Gastrocnemius medialis (tissue), 4 donors: Measurements from ENCODE around the gene ANKRD65. TPM values are rescaled to one million over a fixed set of nuclear protein-coding genes. Genes with fewer than 3 reads are reported as not detected.
"Not testable (repeated sequence)": the region's sequence is repeated elsewhere in the genome, so short reads cannot be mapped to it uniquely, and the experiment has no call there.

Experiments used
- ATAC-seq, 2 donors: fragments of 150-250 bp; one replicate each; pipeline ENCODE4 v1.9.1; 2016
- DNase-seq, 2 donors: peaks; one replicate each; pipeline ENCODE4 v3.0.0-alpha.2; 2019
- H3K27ac ChIP-seq, 4 donors: fragments of 200-600 bp; sonication (generic); 1 replicate in 1 of 4; 2 replicates in 3 of 4; pipeline ENCODE4 v1.5.1; 2016 to 2018; ENCODE audit warnings: mild to moderate bottlenecking in 2 of 4, moderate library complexity in 1 of 4
- H3K27me3 ChIP-seq, 3 donors: fragments of 200-600 bp; sonication (generic) in 2 of 3; 1 replicate in 1 of 3; 2 replicates in 2 of 3; pipeline versions ENCODE4 v1.5.1 to v1.6.0; 2016 to 2019; ENCODE audit warnings: mild to moderate bottlenecking in 1 of 3, moderate library complexity in 1 of 3
- H3K36me3 ChIP-seq, 2 donors: fragments of 200-600 bp; sonication (generic) in 1 of 2; one replicate each; pipeline ENCODE4 v1.5.1; 2017 to 2018
- H3K4me1 ChIP-seq, 2 donors: fragments of 200-600 bp; sonication (generic) in 1 of 2; one replicate each; pipeline ENCODE4 v1.5.1; 2016 to 2017; ENCODE audit warnings: mild to moderate bottlenecking in 2 of 2
- H3K4me3 ChIP-seq, 4 donors: fragments of 200-600 bp; sonication (generic) in 3 of 4; 1 replicate in 1 of 4; 2 replicates in 3 of 4; pipeline ENCODE4 v1.5.1; 2016 to 2019; ENCODE audit warnings: mild to moderate bottlenecking in 2 of 4
- H3K9me3 ChIP-seq, 3 donors: fragments of 200-600 bp; sonication (generic) in 2 of 3; 1 replicate in 1 of 3; 2 replicates in 2 of 3; pipeline ENCODE4 v1.5.1; 2016 to 2019
- POLR2A ChIP-seq, 2 donors: fragments of 450-650 bp; IDR thresholded peaks; one replicate each; pipeline ENCODE4 v1.6.1; 2017; ENCODE audit warnings: antibody characterized with exemption in 2 of 2, mild to moderate bottlenecking in 2 of 2, moderate library complexity in 2 of 2
- in situ Hi-C, 4 donors: fragments of 200-750 bp; cut with MboI; loops; one replicate each; pipeline versions ENCODE4 v1.15.0 to v1.8.0; 2017; ENCODE audit warnings: low sequenced_read_pairs in 4 of 4
- intact Hi-C: fragments of 100-400 bp; cut with DNase I; formaldehyde crosslinking; loops from one replicate; pipeline ENCODE4 v1.15.1; 2023; ENCODE audit warnings: low total_unique reads
- total RNA-seq, 4 donors: library from RNA; depleted of rRNA; stranded (reverse); fragments of >200 nt; gene quantifications; one replicate each; pipeline versions ENCODE4 v1.1.0 to v1.2.3, GENCODE V29; 2016
- TF ChIP-seq, protein P1 (sequence below), 5 experiments: fragments of 450-650 bp in 3 of 5; fragments of 200-600 bp in 2 of 5; sonication (generic) in 2 of 5; IDR thresholded peaks in 4 of 5; conservative IDR thresholded peaks in 1 of 5; 1 replicate in 4 of 5; 2 replicates in 1 of 5; pipeline ENCODE4 v1.5.1; 2016 to 2019; ENCODE audit warnings: antibody characterized with exemption in 5 of 5, mild to moderate bottlenecking in 3 of 5, moderate library complexity in 3 of 5

Gene ANKRD65
- total RNA-seq, 4 donors from 2014 or later, result 0.16 to 1.8 (median 1.3) TPM

DNA sequence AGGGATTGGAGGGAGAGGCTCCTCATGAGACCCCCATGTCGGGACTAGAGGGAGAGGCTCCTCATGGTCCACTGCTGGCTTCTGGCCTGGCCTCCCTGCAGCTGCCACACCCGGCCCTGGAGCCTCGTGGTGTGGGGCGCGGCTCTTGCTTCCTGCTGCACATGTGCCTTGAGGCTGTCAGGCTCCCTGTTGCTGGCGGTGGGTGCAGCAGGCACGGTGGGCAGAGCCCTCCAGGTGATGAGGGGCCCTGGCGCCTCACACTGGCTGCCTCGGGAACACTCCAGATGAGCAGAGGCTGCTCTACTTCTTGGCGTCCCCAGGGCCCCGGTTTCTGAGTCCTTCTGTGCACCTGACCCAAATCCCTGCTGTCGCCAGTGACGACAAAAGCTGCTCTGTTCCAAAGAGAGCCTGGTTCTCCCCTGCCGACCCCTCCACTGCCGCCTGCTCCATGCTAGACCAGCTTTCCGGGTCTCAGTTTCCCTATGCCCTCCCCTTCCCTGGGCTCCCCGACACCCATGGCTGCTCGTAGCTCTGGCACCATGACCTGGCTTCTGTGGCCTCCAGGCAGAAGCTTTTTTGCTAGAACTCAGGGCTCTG lies 40.7 kb upstream of the ANKRD65 start:
- no peak for DNase-seq
- Histone ChIP-seq H3K4me1 (no peaks in the 10 kb centered on the region), H3K27me3 (no peaks in the 10 kb centered on the region), H3K4me3 (no peak overlapping the region), H3K36me3 (no peaks in the 10 kb centered on the region), H3K9me3 (no peaks in the 10 kb centered on the region), H3K27ac (no peak overlapping the region)
- ATAC-seq, result no peak
- intact Hi-C loops (no loop called here), in situ Hi-C loops (no loop called here)
- TF ChIP-seq, protein P1, sequence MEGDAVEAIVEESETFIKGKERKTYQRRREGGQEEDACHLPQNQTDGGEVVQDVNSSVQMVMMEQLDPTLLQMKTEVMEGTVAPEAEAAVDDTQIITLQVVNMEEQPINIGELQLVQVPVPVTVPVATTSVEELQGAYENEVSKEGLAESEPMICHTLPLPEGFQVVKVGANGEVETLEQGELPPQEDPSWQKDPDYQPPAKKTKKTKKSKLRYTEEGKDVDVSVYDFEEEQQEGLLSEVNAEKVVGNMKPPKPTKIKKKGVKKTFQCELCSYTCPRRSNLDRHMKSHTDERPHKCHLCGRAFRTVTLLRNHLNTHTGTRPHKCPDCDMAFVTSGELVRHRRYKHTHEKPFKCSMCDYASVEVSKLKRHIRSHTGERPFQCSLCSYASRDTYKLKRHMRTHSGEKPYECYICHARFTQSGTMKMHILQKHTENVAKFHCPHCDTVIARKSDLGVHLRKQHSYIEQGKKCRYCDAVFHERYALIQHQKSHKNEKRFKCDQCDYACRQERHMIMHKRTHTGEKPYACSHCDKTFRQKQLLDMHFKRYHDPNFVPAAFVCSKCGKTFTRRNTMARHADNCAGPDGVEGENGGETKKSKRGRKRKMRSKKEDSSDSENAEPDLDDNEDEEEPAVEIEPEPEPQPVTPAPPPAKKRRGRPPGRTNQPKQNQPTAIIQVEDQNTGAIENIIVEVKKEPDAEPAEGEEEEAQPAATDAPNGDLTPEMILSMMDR (IDR thresholded peaks at IDR 0.05 in 4 of 5, conservative IDR thresholded peaks at IDR 0.05 in 1 of 5), result no peak
- no peak for TF ChIP-seq POLR2A (IDR thresholded peaks at IDR 0.05)

GRCh38 chr1:1460540-1461130 lies 39.6 kb upstream of the ANKRD65 start:
- TF ChIP-seq, protein P1 (IDR thresholded peaks at IDR 0.05 in 4 of 5, conservative IDR thresholded peaks at IDR 0.05 in 1 of 5), result no peak
- no peak for TF ChIP-seq POLR2A (IDR thresholded peaks at IDR 0.05)
- intact Hi-C loops, result no loop called here
- in situ Hi-C loops, result no loop called here
- H3K27me3 ChIP-seq, result no peaks in the 10 kb centered on the region
- no peak for DNase-seq
- H3K27ac ChIP-seq, result no peak overlapping the region
- no peak overlapping the region for H3K4me3 ChIP-seq
- ATAC-seq, result no peak
- no peaks in the 10 kb centered on the region for H3K9me3 ChIP-seq
- no peaks in the 10 kb centered on the region for H3K4me1 ChIP-seq
- no peaks in the 10 kb centered on the region for H3K36me3 ChIP-seq

GRCh38 chr1:1459711-1460110 lies 38.6 kb upstream of the ANKRD65 start:
- DNase-seq, in situ Hi-C loops, H3K36me3 ChIP-seq, H3K9me3 ChIP-seq, H3K27ac ChIP-seq, H3K4me1 ChIP-seq, H3K4me3 ChIP-seq, ATAC-seq, H3K27me3 ChIP-seq, intact Hi-C loops: not testable (repeated sequence)

- H3K27me3 ChIP-seq, H3K36me3 ChIP-seq, H3K4me1 ChIP-seq, H3K27ac ChIP-seq, H3K4me3 ChIP-seq, intact Hi-C loops, ATAC-seq, DNase-seq, H3K9me3 ChIP-seq, in situ Hi-C loops: not testable (repeated sequence)
Observed at GRCh38 chr1:1459156-1459555, 38.1 kb upstream of the ANKRD65 start.

GRCh38 chr1:1456683-1457255 lies 35.7 kb upstream of the ANKRD65 start:
- H3K4me3 ChIP-seq, H3K36me3 ChIP-seq, intact Hi-C loops, H3K4me1 ChIP-seq, in situ Hi-C loops, ATAC-seq, DNase-seq, H3K27ac ChIP-seq, H3K27me3 ChIP-seq, H3K9me3 ChIP-seq: not testable (repeated sequence)

DNA sequence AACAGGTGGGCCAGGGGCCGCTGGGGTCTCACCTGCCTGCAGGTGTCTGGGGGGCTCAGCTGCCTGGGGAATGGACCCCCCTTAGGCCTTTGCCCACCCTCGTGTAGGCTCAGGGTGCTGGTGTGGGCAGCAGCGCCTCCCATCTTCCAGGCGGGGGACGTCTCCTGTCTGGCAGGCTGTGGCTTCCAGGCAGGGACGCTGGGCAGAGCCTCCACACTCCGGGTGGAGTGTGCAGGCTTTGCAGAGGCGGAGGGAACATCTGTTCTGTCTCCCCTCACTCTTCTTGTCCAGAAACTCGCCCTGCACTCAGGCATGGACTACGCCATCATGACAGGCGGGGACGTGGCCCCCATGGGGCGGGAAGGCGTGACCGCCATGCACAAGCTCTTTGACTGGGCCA lies 34.9 kb upstream of the ANKRD65 start:
- H3K4me3 ChIP-seq, H3K27me3 ChIP-seq, H3K36me3 ChIP-seq, in situ Hi-C loops, H3K9me3 ChIP-seq, H3K27ac ChIP-seq, DNase-seq, H3K4me1 ChIP-seq, ATAC-seq, intact Hi-C loops: not testable (repeated sequence)
